ENCODE measurements around the gene COG5.

GRCh38 chr7:107345898-107346297 lies 217.8 kb downstream of the COG5 start:
- no peak for TF ChIP-seq BHLHE40 (IDR thresholded peaks at IDR 0.05; ENCODE audit: borderline replicate concordance)
- TF ChIP-seq SP1 (IDR thresholded peaks at IDR 0.05), result no peak
- TF ChIP-seq HDGF (IDR thresholded peaks at IDR 0.05; ENCODE audit: borderline replicate concordance), result no peak
- no peak for TF ChIP-seq TARDBP (IDR thresholded peaks at IDR 0.05)
- no peak for TF ChIP-seq CTBP1 (IDR thresholded peaks at IDR 0.05; ENCODE audit: borderline replicate concordance)
- no peak for TF ChIP-seq ZNF384 (IDR thresholded peaks at IDR 0.05)
- TF ChIP-seq NFRKB (IDR thresholded peaks at IDR 0.05), result no peak

Measured in HEK293T (cell line).